T follicular helper cell (primary cell): ENCODE measurements around the gene FAM72B.
"Not testable (repeated sequence)": the region's sequence is repeated elsewhere in the genome, so short reads cannot be mapped to it uniquely, and the experiment has no call there.

ENCODE experiments used
- DNase-seq: peaks from one replicate; pipeline ENCODE4 v3.0.0-alpha.2; 2020; ENCODE audit warnings: low read depth

Gene FAM72B

DNA sequence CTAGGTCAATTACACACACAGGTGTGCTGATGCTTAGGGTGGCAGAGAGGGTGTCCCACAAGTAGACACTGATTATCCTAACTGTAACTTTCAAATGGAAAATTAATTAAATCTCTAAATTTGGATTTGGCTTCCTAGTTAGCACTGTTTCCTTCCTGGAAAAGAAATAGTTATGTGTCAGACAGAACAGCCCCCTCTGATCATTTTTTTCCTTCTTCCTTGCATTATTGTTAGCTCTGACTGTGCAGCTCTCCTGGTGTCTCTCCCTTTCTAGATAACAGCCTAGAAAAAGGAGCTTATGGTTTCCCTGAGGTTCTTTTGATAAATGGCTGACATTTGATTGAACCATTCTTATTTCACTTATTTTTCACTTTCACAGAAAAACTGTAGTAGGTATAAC is 31.4 kb downstream of the FAM72B start:
- DNase-seq: not testable (repeated sequence)

- DNase-seq: not testable (repeated sequence)
These were observed 32.8 kb downstream of the FAM72B start for GRCh38 chr1:121151294-121151693.

- DNase-seq: not testable (repeated sequence)
These were observed 35.5 kb downstream of the FAM72B start for GRCh38 chr1:121148489-121149190.

- not testable (repeated sequence) for DNase-seq
These were observed 43.7 kb downstream of the FAM72B start for GRCh38 chr1:121140393-121140792.

DNA sequence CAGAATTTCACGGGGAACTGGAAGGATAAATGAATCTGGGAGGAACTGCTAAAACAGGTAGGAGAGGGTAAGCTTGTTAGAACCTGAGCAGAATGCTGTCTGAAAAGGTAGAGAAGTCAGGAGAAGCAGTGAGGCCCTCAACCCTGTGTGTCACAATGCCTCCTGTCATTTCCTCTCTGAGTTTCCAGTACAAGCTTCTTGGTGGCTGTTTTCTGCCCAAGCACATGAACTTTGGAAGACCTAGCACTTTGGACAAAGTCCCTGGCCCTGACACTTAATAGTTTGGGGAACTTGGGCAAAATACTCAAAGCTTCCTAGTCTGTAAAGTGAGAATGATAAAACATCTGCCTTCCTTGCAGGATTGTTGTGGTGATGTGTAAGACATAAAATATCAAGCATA is 52.6 kb downstream of the FAM72B start:
- DNase-seq: not testable (repeated sequence)

- DNase-seq: not testable (repeated sequence)
These were observed 65.7 kb downstream of the FAM72B start for GRCh38 chr1:121118480-121118824.
